CD4-positive, alpha-beta T cell treated with Interleukin-17A for 4 hours (primary cell): ENCODE measurements around the gene ADGRB3.
A peak's percentile ranks its signal among the peaks of the same experiment; 100 is the strongest.

Experiments used
- DNase-seq: peaks from one replicate; pipeline ENCODE4 v3.0.0-alpha.2; 2020; ENCODE audit warnings: mixed read lengths

ADGRB3 gene

GRCh38 chr6:69155467-69155866 is 520.4 kb downstream of the ADGRB3 start:
- DNase-seq = no peak

GRCh38 chr6:69162811-69163210 is 527.7 kb downstream of the ADGRB3 start:
- no peak for DNase-seq

GRCh38 chr6:69164564-69165229 is 529.6 kb downstream of the ADGRB3 start:
- no peak for DNase-seq

GRCh38 chr6:69179681-69180080 is 544.6 kb downstream of the ADGRB3 start:
- no peak for DNase-seq

GRCh38 chr6:69180361-69181067 is 545.4 kb downstream of the ADGRB3 start:
- no peak for DNase-seq

GRCh38 chr6:69181964-69182363 is 546.9 kb downstream of the ADGRB3 start:
- no peak for DNase-seq

- DNase-seq = no peak
Observed at GRCh38 chr6:69185276-69185675, 550.2 kb downstream of the ADGRB3 start.

GRCh38 chr6:69202768-69203167 is 567.7 kb downstream of the ADGRB3 start:
- no peak for DNase-seq

- no peak for DNase-seq
Observed at GRCh38 chr6:69216127-69216526, 581.0 kb downstream of the ADGRB3 start.

- no peak for DNase-seq
Observed at GRCh38 chr6:69217343-69217742, 582.3 kb downstream of the ADGRB3 start.

- no peak for DNase-seq
Observed at GRCh38 chr6:69220375-69220774, 585.3 kb downstream of the ADGRB3 start.

- no peak for DNase-seq
Observed at GRCh38 chr6:69232008-69232407, 596.9 kb downstream of the ADGRB3 start.

- DNase-seq = no peak
Observed at GRCh38 chr6:69232496-69232895, 597.4 kb downstream of the ADGRB3 start.

GRCh38 chr6:69232911-69233448 is 597.9 kb downstream of the ADGRB3 start:
- DNase-seq = peak; percentile 3

- no peak for DNase-seq
Observed at GRCh38 chr6:69238067-69238466, 603.0 kb downstream of the ADGRB3 start.

- no peak for DNase-seq
Observed at GRCh38 chr6:69246983-69247382, 611.9 kb downstream of the ADGRB3 start.

- no peak for DNase-seq
Observed at GRCh38 chr6:69261010-69261409, 625.9 kb downstream of the ADGRB3 start.

- DNase-seq = no peak
Observed at GRCh38 chr6:69263297-69263696, 628.2 kb downstream of the ADGRB3 start.

- no peak for DNase-seq
Observed at GRCh38 chr6:69265090-69265489, 630.0 kb downstream of the ADGRB3 start.

- no peak for DNase-seq
Observed at GRCh38 chr6:69265706-69266105, 630.6 kb downstream of the ADGRB3 start.

- DNase-seq = no peak
Observed at GRCh38 chr6:69276204-69276603, 641.1 kb downstream of the ADGRB3 start.

GRCh38 chr6:69279805-69280204 is 644.7 kb downstream of the ADGRB3 start:
- DNase-seq = no peak

GRCh38 chr6:69280858-69281257 is 645.8 kb downstream of the ADGRB3 start:
- DNase-seq = no peak

GRCh38 chr6:69284176-69284730 is 649.2 kb downstream of the ADGRB3 start:
- no peak for DNase-seq
